HCT116 (cell line): ENCODE measurements around the gene RAPGEF1. TPM values are rescaled to one million over a fixed set of nuclear protein-coding genes. Genes with fewer than 3 reads are reported as not detected.

ENCODE experiments used
- ATAC-seq: fragments of 200-7000 bp; cut with Tn5 transposase; 2 replicates; pipeline ENCODE4 v1.9.1; 2020; ENCODE audit warnings: mild to moderate bottlenecking, moderate library complexity
- BruUV-seq: library from RNA; stranded (reverse); fragments of 400-500 nt; replicated peaks from 2 replicates; lab custom pipeline; 2021; lab: Mats Ljungman, UMichigan
- CTCF ChIA-PET: fragments of 300-600 bp; sonication (Branson Sonifier 250); formaldehyde crosslinking; loops from one replicate; lab custom pipeline; 2021; ENCODE audit warnings: antibody characterized with exemption; lab: Charles Lee
- POLR2A ChIA-PET: fragments of 300-600, 350-600 bp; sonication (Branson Sonifier 250); formaldehyde crosslinking; loops from one replicate; lab custom pipeline; 2021; ENCODE audit warnings: antibody characterized with exemption; lab: Charles Lee
- RAD21 ChIA-PET, 2 experiments: fragments of 300-600 bp; sonication (Branson Sonifier 250); formaldehyde crosslinking; loops; one replicate each; lab custom pipeline; 2023; ENCODE audit warnings: low total read pairs in 2 of 2; ENCODE audit not compliant: uncharacterized antibody in 2 of 2, unreplicated experiment in 2 of 2, low non-redundant PET in 1 of 2; lab: Charles Lee
- DNase-seq: peaks from one replicate; pipeline ENCODE4 v3.0.0-alpha.2; 2010; ENCODE audit warnings: low read depth, low spot score
- H2AFZ ChIP-seq: fragments of 200-600 bp; shearing (Covaris generic), sonication (generic); 2 replicates; pipeline ENCODE4 v1.6.1; 2017; ENCODE audit warnings: low read depth, mixed run types, mixed read lengths, antibody characterized with exemption, low read length; ENCODE audit not compliant: poor library complexity, severe bottlenecking
- H3K27ac ChIP-seq: 2 replicates; pipeline ENCODE4 v1.5.1; 2012; ENCODE audit warnings: low read depth, low read length
- H3K27me3 ChIP-seq: fragments of 200-600 bp; sonication (generic); 2 replicates; pipeline ENCODE4 v1.6.1; 2016; ENCODE audit warnings: mixed run types, low read length, mixed read lengths; ENCODE audit not compliant: insufficient read depth
- H3K36me3 ChIP-seq, 2 experiments: fragments of 200-500 bp in 1 of 2; fragments of 200-600 bp in 1 of 2; sonication (Bioruptor generic) in 1 of 2; sonication (generic) in 1 of 2; 2 replicates each; pipeline versions ENCODE4 v1.5.1 to v1.6.1; 2014 to 2016; ENCODE audit warnings: low read length in 2 of 2, inconsistent platforms in 1 of 2, mixed read lengths in 1 of 2, mixed run types in 1 of 2; ENCODE audit not compliant: insufficient read depth in 2 of 2, control insufficient read depth in 1 of 2
- H3K4me1 ChIP-seq, 2 experiments: fragments of 200-600 bp in 1 of 2; sonication (generic) in 1 of 2; 2 replicates each; pipeline versions ENCODE4 v1.5.1 to v1.6.1; 2012 to 2017; ENCODE audit warnings: low read length in 2 of 2, inconsistent platforms in 1 of 2, mild to moderate bottlenecking in 1 of 2, mixed read lengths in 1 of 2, mixed run types in 1 of 2, moderate library complexity in 1 of 2; ENCODE audit not compliant: insufficient read depth in 2 of 2, control insufficient read depth in 1 of 2
- H3K4me2 ChIP-seq: fragments of 200-600 bp; sonication (generic); 2 replicates; pipeline ENCODE4 v1.6.1; 2017; ENCODE audit warnings: mixed run types, low read length, mixed read lengths
- H3K4me3 ChIP-seq, 2 experiments: fragments of 200-600 bp in 1 of 2; sonication (generic) in 1 of 2; replicated peaks in 1 of 2; 2 replicates each; pipeline ENCODE4 v1.5.1; 2011 to 2016; ENCODE audit warnings: low read length in 2 of 2, control low read depth in 1 of 2, low read depth in 1 of 2, mild to moderate bottlenecking in 1 of 2, mixed read lengths in 1 of 2, mixed run types in 1 of 2
- H3K79me2 ChIP-seq: fragments of 200-600 bp; sonication (generic); 2 replicates; pipeline ENCODE4 v1.6.1; 2017; ENCODE audit warnings: mild to moderate bottlenecking, mixed run types, low read length, moderate library complexity, mixed read lengths; ENCODE audit not compliant: insufficient read depth
- H3K9ac ChIP-seq: fragments of 200-600 bp; sonication (generic); 2 replicates; pipeline ENCODE4 v1.6.1; 2016; ENCODE audit warnings: low read length, mixed read lengths
- H3K9me2 ChIP-seq: fragments of 200-600 bp; sonication (generic), shearing (Covaris generic); 2 replicates; pipeline ENCODE4 v1.6.1; 2017; ENCODE audit warnings: mixed run types, mild to moderate bottlenecking, moderate library complexity; ENCODE audit not compliant: insufficient read depth
- H3K9me3 ChIP-seq, 2 experiments: fragments of 200-500 bp in 1 of 2; fragments of 200-600 bp in 1 of 2; sonication (Bioruptor generic) in 1 of 2; sonication (generic) in 1 of 2; 2 replicates each; pipeline ENCODE4 v1.6.1; 2014 to 2017; ENCODE audit warnings: low read length in 2 of 2, mixed read lengths in 2 of 2, inconsistent platforms in 1 of 2, low read depth in 1 of 2, mild to moderate bottlenecking in 1 of 2, mixed run types in 1 of 2, moderate library complexity in 1 of 2; ENCODE audit not compliant: control insufficient read depth in 1 of 2, insufficient read depth in 1 of 2
- H4K20me1 ChIP-seq: fragments of 200-600 bp; sonication (generic), shearing (Covaris generic); 2 replicates; pipeline ENCODE4 v1.6.1; 2017; ENCODE audit warnings: mixed run types, mild to moderate bottlenecking, moderate library complexity; ENCODE audit not compliant: insufficient read depth
- CEBPB ChIP-seq: IDR thresholded peaks from 2 replicates; pipeline ENCODE4 v1.6.1; 2012; ENCODE audit warnings: low read depth
- CTCF ChIP-seq, 3 experiments: fragments of 200-600 bp in 1 of 3; sonication (generic) in 1 of 3; IDR thresholded peaks in 2 of 3; conservative IDR thresholded peaks in 1 of 3; 2 replicates each; pipeline ENCODE4 v1.5.1; 2012 to 2017; ENCODE audit warnings: low read depth in 2 of 3, low read length in 2 of 3, antibody characterized with exemption in 1 of 3, borderline replicate concordance in 1 of 3, control low read depth in 1 of 3, mild to moderate bottlenecking in 1 of 3, mixed read lengths in 1 of 3, mixed run types in 1 of 3, moderate library complexity in 1 of 3; ENCODE audit not compliant: insufficient read depth in 1 of 3
- EGR1 ChIP-seq: IDR thresholded peaks from 2 replicates; pipeline ENCODE4 v1.6.1; 2012; ENCODE audit warnings: low read depth
- ELF1 ChIP-seq: IDR thresholded peaks from 2 replicates; pipeline ENCODE4 v1.6.1; 2012; ENCODE audit warnings: low read depth, borderline replicate concordance
- FOSL1 ChIP-seq: IDR thresholded peaks from 2 replicates; pipeline ENCODE4 v1.6.1; 2012; ENCODE audit warnings: low read depth
- JUND ChIP-seq: IDR thresholded peaks from 2 replicates; pipeline ENCODE4 v1.6.1; 2012
- MAX ChIP-seq: IDR thresholded peaks from 2 replicates; pipeline ENCODE4 v1.6.1; 2012
- POLR2AphosphoS5 ChIP-seq: IDR thresholded peaks from 2 replicates; pipeline ENCODE4 v1.6.1; 2011; ENCODE audit warnings: mild to moderate bottlenecking, low read depth, low read length, moderate library complexity
- RAD21 ChIP-seq: IDR thresholded peaks from 2 replicates; pipeline ENCODE4 v1.6.1; 2012; ENCODE audit warnings: low read depth, mild to moderate bottlenecking
- REST ChIP-seq: IDR thresholded peaks from 2 replicates; pipeline ENCODE4 v1.6.1; 2012; ENCODE audit warnings: low read depth
- SP1 ChIP-seq: IDR thresholded peaks from 2 replicates; pipeline ENCODE4 v1.6.1; 2012; ENCODE audit warnings: low read depth
- SRF ChIP-seq: IDR thresholded peaks from 2 replicates; pipeline ENCODE4 v1.6.1; 2012; ENCODE audit warnings: low read depth
- TCF7L2 ChIP-seq: IDR thresholded peaks from 2 replicates; pipeline ENCODE4 v1.7.0; 2011; ENCODE audit warnings: borderline replicate concordance, inconsistent platforms; ENCODE audit not compliant: insufficient read depth, insufficient read length; ENCODE audit errors: extremely low read depth
- YY1 ChIP-seq: IDR thresholded peaks from 2 replicates; pipeline ENCODE4 v1.6.1; 2011; ENCODE audit warnings: low read length, low read depth, moderate library complexity, mild to moderate bottlenecking; ENCODE audit not compliant: insufficient replicate concordance; ENCODE audit errors: extremely low read depth
- ZBTB33 ChIP-seq: IDR thresholded peaks from 2 replicates; pipeline ENCODE4 v1.6.1; 2011; ENCODE audit warnings: mild to moderate bottlenecking, low read length, moderate library complexity; ENCODE audit not compliant: insufficient replicate concordance; ENCODE audit errors: extremely low read depth
- ZFX ChIP-seq: fragments of 450-650 bp; IDR thresholded peaks from 2 replicates; pipeline ENCODE4 v1.6.1; 2017
- ZNF274 ChIP-seq: fragments of 200-500 bp; sonication (Bioruptor generic); IDR thresholded peaks from 2 replicates; pipeline ENCODE4 v1.6.1; 2014; ENCODE audit warnings: mild to moderate bottlenecking, low read depth, low read length, inconsistent platforms
- intact Hi-C: fragments of 100-400 bp; cut with micrococcal nuclease; formaldehyde crosslinking; loops from 2 replicates; pipeline ENCODE4 v1.10.0; 2022
- total RNA-seq: library from RNA; stranded (reverse); gene quantifications from one replicate; pipeline ENCODE4 v1.2.1, GENCODE V29; 2021; ENCODE audit not compliant: unreplicated experiment

The RAPGEF1 gene
- total RNA-seq, 1 experiment from 2014 or later, result 43.0 TPM

GRCh38 chr9:131674425-131675421, 65.2 kb downstream of the RAPGEF1 start:
- H3K4me2 ChIP-seq, result no peak overlapping the region
- no TSS peak for BruUV-seq
- intact Hi-C loops, result no loop called here
- DNase-seq (no peak), ATAC-seq (no peak)
- POLR2A ChIA-PET, result no interaction called here
- peaks cover 33% of the 10 kb centered on the region for H3K79me2 ChIP-seq
- no peak overlapping the region for H3K27ac ChIP-seq
- H3K4me1 ChIP-seq, result peaks cover 39 to 50% of the 10 kb centered on the region in 2 experiments
- RAD21 ChIA-PET, result no interaction called here
- H3K9ac ChIP-seq, result no peak overlapping the region
- H2AFZ ChIP-seq, result no peak overlapping the region
- H4K20me1 ChIP-seq, result peaks cover 5% of the 10 kb centered on the region; the same call in 1 of the 2 replicates
- CTCF ChIA-PET, result no interaction called here
- H3K9me3 ChIP-seq, result no peaks in the 10 kb centered on the region
- H3K36me3 ChIP-seq, result no peaks in the 10 kb centered on the region
- H3K27me3 ChIP-seq, result no peaks in the 10 kb centered on the region
- no peak overlapping the region for H3K4me3 ChIP-seq
- TF ChIP-seq YY1, result no peak
- TF ChIP-seq CEBPB, result no peak
- TF ChIP-seq ZFX, result no peak
- TF ChIP-seq TCF7L2, result no peak
- no peak for TF ChIP-seq ZBTB33
- TF ChIP-seq MAX, result no peak
- no peak for TF ChIP-seq POLR2AphosphoS5
- no peak for TF ChIP-seq SP1
- no peak for TF ChIP-seq SRF
- no peak for TF ChIP-seq ZNF274
- no peak for TF ChIP-seq EGR1
- no peak for TF ChIP-seq FOSL1
- TF ChIP-seq CTCF (IDR thresholded peaks at IDR 0.05 in 2 of 3, conservative IDR thresholded peaks at IDR 0.05 in 1 of 3; ENCODE audit: borderline replicate concordance in 1 of 3, insufficient read depth in 1 of 3, low read depth in 2 of 3, low read length in 2 of 3), result no peak
- no peak for TF ChIP-seq ELF1
- no peak for TF ChIP-seq REST
- TF ChIP-seq JUND, result no peak
- TF ChIP-seq RAD21, result no peak
- no peaks in the 10 kb centered on the region for H3K9me2 ChIP-seq
